Tibial artery (tissue), 4 donors: ENCODE data around the gene CLCN7.

Source experiments
- DNase-seq, 2 donors: peaks; one replicate each; pipeline ENCODE4 v3.0.0-alpha.2; 2019
- H3K27ac ChIP-seq, 2 donors: fragments of 200-600 bp; sonication (generic) in 1 of 2; 1 replicate in 1 of 2; 2 replicates in 1 of 2; pipeline ENCODE4 v1.5.1; 2018 to 2019; ENCODE audit warnings: mild to moderate bottlenecking in 1 of 2
- H3K27me3 ChIP-seq, 2 donors: fragments of 200-600 bp; sonication (generic) in 1 of 2; one replicate each; pipeline versions ENCODE4 v1.5.1 to v1.6.0; 2016 to 2019
- H3K36me3 ChIP-seq, 3 donors: fragments of 200-600 bp; sonication (generic) in 2 of 3; one replicate each; pipeline ENCODE4 v1.5.1; 2016 to 2019; ENCODE audit warnings: mild to moderate bottlenecking in 2 of 3
- H3K4me1 ChIP-seq, 4 donors: fragments of 200-600 bp; sonication (generic) in 2 of 4; 1 replicate in 3 of 4; 2 replicates in 1 of 4; pipeline ENCODE4 v1.5.1; 2016 to 2019
- H3K4me3 ChIP-seq, 2 donors: fragments of 200-600 bp; sonication (generic) in 1 of 2; 1 replicate in 1 of 2; 2 replicates in 1 of 2; pipeline ENCODE4 v1.5.1; 2018 to 2019; ENCODE audit warnings: mild to moderate bottlenecking in 2 of 2
- H3K9me3 ChIP-seq, 3 donors: fragments of 200-600 bp; sonication (generic) in 1 of 3; one replicate each; pipeline ENCODE4 v1.5.1; 2016 to 2019
- CTCF ChIP-seq, 2 experiments: fragments of 200-600 bp in 1 of 2; fragments of 450-650 bp in 1 of 2; IDR thresholded peaks; one replicate each; pipeline ENCODE4 v1.5.1; 2017 to 2019; ENCODE audit warnings: antibody characterized with exemption in 2 of 2, mild to moderate bottlenecking in 1 of 2, moderate library complexity in 1 of 2
- intact Hi-C: fragments of 100-400 bp; cut with DNase I; formaldehyde crosslinking; loops from one replicate; pipeline ENCODE4 v1.15.0; 2023; ENCODE audit warnings: low total_unique reads

Gene CLCN7

DNA sequence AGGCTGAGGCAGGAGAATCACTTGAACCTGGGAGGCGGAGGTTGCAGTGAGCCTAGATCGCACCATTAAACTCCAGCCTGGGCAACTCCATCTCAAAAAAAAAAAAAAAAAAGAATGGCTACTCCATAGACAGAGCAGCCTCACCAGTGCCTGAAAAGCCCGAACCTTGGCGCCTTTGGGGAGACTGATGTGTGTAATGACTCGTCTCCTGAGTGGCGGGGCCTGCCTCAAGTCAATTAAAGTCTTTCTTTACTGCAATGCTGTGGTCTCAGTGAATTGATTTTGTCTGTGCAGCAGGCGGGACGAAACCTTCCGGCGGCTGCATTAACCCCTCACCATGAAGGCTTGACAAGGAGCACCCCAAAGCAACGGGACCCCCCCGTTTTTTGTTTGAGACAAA lies 50.8 kb downstream of the CLCN7 start:
- H3K9me3 ChIP-seq, result no peaks in the 10 kb centered on the region
- H3K4me3 ChIP-seq, result no peak overlapping the region
- no peak overlapping the region for H3K27ac ChIP-seq
- no peaks in the 10 kb centered on the region for H3K36me3 ChIP-seq
- no peak for TF ChIP-seq CTCF (IDR thresholded peaks at IDR 0.05)
- peaks cover 0 to 31% (median 15%) of the 10 kb centered on the region in 4 donors for H3K4me1 ChIP-seq
- intact Hi-C loops, result loop anchor here (10.0 kb wide), 1 partner anchor 51 kb away; the partner anchor contains the start of gene CLCN7
- no peak for DNase-seq
- peaks cover 0 to 7% of the 10 kb centered on the region in 2 donors for H3K27me3 ChIP-seq

DNA sequence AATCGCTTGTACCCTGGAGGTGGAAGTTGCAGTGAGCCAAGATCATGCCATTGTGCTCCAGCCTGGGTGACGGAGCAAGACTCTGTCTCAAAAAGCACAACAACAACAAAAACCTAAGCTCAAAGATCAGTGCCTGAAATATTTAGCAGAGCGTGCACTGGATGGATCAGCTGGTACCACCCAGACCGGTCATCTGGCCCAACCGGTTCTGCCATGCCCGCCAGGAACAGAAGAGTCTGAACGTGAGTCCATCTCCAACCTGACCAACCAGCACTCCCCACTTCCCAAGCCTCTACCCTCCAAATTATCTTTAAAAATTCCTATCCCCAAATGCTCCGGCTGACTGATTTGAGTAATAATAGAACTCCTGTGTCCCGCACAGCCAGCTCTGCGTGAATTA lies 52.8 kb downstream of the CLCN7 start:
- Histone ChIP-seq H3K4me3 (no peak overlapping the region), H3K27ac (peak overlapping the region; percentile 87 to 93), H3K4me1 (peaks cover 0 to 28% (median 18%) of the 10 kb centered on the region in 4 donors), H3K36me3 (peaks cover 0 to 6% (median 0%) of the 10 kb centered on the region in 3 donors), H3K9me3 (no peaks in the 10 kb centered on the region), H3K27me3 (no peaks in the 10 kb centered on the region)
- no peak for TF ChIP-seq CTCF (IDR thresholded peaks at IDR 0.05)
- no peak for DNase-seq
- intact Hi-C loops, result loop anchor here (10.0 kb wide), 1 partner anchor 53 kb away; the partner anchor contains the start of gene CLCN7

DNA sequence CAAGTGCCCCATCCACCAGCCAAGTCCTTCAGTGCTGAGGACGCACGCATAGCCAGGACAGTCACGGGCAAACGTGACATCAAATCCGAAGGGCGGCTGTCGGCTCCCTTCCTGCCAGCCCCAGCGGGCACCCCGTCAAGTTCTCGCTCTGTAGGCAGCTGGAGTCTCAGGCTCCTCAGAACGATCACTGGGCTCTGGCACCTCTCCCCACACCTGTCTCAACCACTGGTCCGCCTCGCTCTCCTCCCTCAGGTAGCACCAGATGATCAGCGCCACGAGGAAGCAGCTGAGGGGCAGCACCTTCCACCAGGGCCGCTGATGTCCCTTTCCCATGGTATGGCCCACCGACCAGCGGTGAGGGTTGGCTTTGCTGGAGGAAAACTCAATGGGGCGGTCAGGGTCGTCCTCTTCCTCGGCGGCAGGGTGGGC lies 54.7 kb downstream of the CLCN7 start:
- Histone ChIP-seq H3K4me3 (peak overlapping the region; percentile 78 to 94), H3K9me3 (no peaks in the 10 kb centered on the region), H3K27ac (peak overlapping the region; percentile 87 to 93), H3K4me1 (peaks cover 0 to 29% (median 19%) of the 10 kb centered on the region in 4 donors), H3K36me3 (peaks cover 0 to 6% (median 0%) of the 10 kb centered on the region in 3 donors), H3K27me3 (no peaks in the 10 kb centered on the region)
- intact Hi-C loops, result loop anchor here (10.0 kb wide), 1 partner anchor 55 kb away; the partner anchor contains the start of gene CLCN7
- TF ChIP-seq CTCF (IDR thresholded peaks at IDR 0.05), result no peak
- DNase-seq, result no peak

DNA sequence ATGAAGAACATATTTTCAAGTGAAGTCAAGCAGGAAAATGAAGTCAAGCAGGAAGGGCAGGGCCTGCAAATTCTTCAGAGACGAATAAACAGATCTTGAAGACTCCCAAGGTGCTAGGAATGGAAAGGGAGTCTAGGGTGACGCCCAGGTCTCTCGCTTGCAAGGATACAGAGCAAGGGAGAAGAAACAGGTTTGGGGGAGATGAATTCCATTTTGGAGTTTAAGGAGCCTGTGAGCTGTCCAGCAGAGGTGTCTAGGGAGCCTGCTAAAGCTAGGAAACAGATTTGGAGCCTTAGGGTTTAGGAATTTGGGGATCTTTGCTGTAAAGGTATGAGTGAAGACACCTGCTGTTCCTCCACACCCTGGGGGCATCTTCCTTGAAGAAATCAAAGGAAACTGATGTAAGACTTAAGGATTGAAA lies 58.3 kb downstream of the CLCN7 start:
- Histone ChIP-seq H3K4me3 (no peak overlapping the region), H3K4me1 (peaks cover 0 to 48% (median 20%) of the 10 kb centered on the region in 4 donors), H3K27ac (no peak overlapping the region), H3K36me3 (peaks cover 0 to 10% (median 0%) of the 10 kb centered on the region in 3 donors), H3K27me3 (no peaks in the 10 kb centered on the region), H3K9me3 (no peaks in the 10 kb centered on the region)
- intact Hi-C loops, result no loop called here
- no peak for TF ChIP-seq CTCF (IDR thresholded peaks at IDR 0.05)
- no peak for DNase-seq

DNA sequence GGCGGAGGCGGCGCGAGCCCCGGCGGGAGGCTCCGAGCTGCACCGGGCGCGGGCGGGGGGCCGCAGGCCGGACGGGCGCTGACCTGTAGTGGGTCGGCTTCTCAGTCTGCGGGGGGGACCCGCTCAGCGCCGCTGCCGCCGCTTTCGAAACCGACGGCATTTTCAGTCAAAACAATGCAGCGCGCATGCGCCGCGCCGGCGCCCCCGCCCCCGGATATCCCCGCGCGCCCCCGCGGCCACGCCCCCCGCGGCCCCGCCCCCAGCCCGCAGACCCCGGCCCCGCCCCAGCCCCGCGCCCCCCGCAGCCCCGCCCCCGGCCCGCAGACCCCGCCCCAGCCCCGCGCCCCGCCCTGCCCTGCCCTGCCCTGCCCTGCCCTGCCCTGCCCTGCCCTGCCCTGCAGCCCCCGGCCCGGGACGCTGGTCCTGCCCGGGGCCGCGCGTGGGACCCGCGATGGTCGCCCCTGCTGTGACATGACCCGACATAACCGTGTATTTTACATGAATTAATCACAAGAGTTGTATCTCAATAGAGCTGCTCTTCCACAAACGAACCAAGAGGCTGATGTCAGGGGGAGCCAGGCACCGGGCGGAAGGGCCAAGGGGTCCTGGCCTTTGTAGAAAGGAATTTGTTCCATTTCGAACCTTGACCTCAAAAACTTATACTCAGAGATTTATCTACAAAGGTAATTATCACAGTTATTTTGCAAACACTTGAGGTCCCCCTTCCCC lies 60.1 kb downstream of the CLCN7 start, which contains the start of gene UNKL:
TSS of gene UNKL (minus strand) at position 173 of the 729 bp plus-strand sequence. CDS start at position 160, 13 bp downstream.
- Histone ChIP-seq H3K4me3 (peak within 1 kb of the TSS; percentile 92 to 99), H3K9me3 (no peaks in the 10 kb centered on the region), H3K27me3 (no peaks in the 10 kb centered on the region), H3K36me3 (peaks cover 0 to 29% (median 8%) of the 10 kb centered on the region in 3 donors), H3K4me1 (peaks cover 0 to 39% (median 16%) of the 10 kb centered on the region in 4 donors), H3K27ac (peak within 1 kb of the TSS; percentile 88 to 89)
- intact Hi-C loops, result no loop called here
- TF ChIP-seq CTCF (IDR thresholded peaks at IDR 0.05), result no peak
- peak; percentile 62 to 81 for DNase-seq
